OCI-LY7 (cell line): Measurements from ENCODE around the gene L1TD1. TPM values are rescaled to one million over a fixed set of nuclear protein-coding genes. Genes with fewer than 3 reads are reported as not detected.

Experiments used
- BruUV-seq: library from RNA; stranded (reverse); fragments of 400-500 nt; replicated peaks from 2 replicates; lab custom pipeline; 2021; lab: Mats Ljungman, UMichigan
- CTCF ChIA-PET: fragments of 300-600 bp; sonication (Branson Sonifier 250); formaldehyde crosslinking; loops from one replicate; lab custom pipeline; 2022; ENCODE audit warnings: antibody characterized with exemption; ENCODE audit not compliant: unreplicated experiment; lab: Charles Lee
- POLR2A ChIA-PET: fragments of 300-600 bp; sonication (Branson Sonifier 250); formaldehyde crosslinking; loops from one replicate; lab custom pipeline; 2022; ENCODE audit warnings: antibody characterized with exemption; lab: Charles Lee
- DNase-seq: peaks from one replicate; pipeline ENCODE4 v3.0.0-alpha.2; 2015; ENCODE audit warnings: low spot score
- H2AFZ ChIP-seq: fragments of 200-600 bp; sonication (generic), shearing (Covaris generic); 2 replicates; pipeline ENCODE4 v1.6.1; 2014; ENCODE audit warnings: mild to moderate bottlenecking, antibody characterized with exemption, low read length, moderate library complexity
- H3K27ac ChIP-seq: fragments of 200-600 bp; sonication (generic); 2 replicates; pipeline ENCODE4 v1.5.1; 2014; ENCODE audit warnings: mixed run types, low read depth, mild to moderate bottlenecking, moderate library complexity, low read length, inconsistent platforms; ENCODE audit not compliant: poor library complexity, severe bottlenecking
- H3K36me3 ChIP-seq: fragments of 200-600 bp; sonication (generic); 2 replicates; pipeline ENCODE4 v1.6.1; 2014; ENCODE audit warnings: mild to moderate bottlenecking, antibody characterized with exemption, low read length, moderate library complexity, mixed read lengths; ENCODE audit not compliant: insufficient read depth
- H3K4me1 ChIP-seq: fragments of 200-600 bp; sonication (generic); 2 replicates; pipeline ENCODE4 v1.5.1; 2014; ENCODE audit warnings: mild to moderate bottlenecking, low read length; ENCODE audit not compliant: insufficient read depth, poor library complexity, severe bottlenecking
- H3K4me2 ChIP-seq: fragments of 200-600 bp; sonication (generic); 2 replicates; pipeline ENCODE4 v1.6.1; 2014; ENCODE audit warnings: mild to moderate bottlenecking, low read length
- H3K4me3 ChIP-seq: fragments of 200-600 bp; sonication (generic); 2 replicates; pipeline ENCODE4 v1.5.1; 2014; ENCODE audit warnings: mild to moderate bottlenecking, low read depth, low read length; ENCODE audit not compliant: poor library complexity, severe bottlenecking
- H3K79me2 ChIP-seq: fragments of 200-600 bp; sonication (generic); 2 replicates; pipeline ENCODE4 v1.6.1; 2016; ENCODE audit warnings: low read depth, mild to moderate bottlenecking, low read length, moderate library complexity, mixed read lengths; ENCODE audit not compliant: insufficient read depth
- H3K9me2 ChIP-seq: fragments of 200-600 bp; sonication (generic); 2 replicates; pipeline ENCODE4 v1.6.1; 2016; ENCODE audit warnings: mild to moderate bottlenecking, low read length, mixed read lengths; ENCODE audit not compliant: insufficient read depth
- H3K9me3 ChIP-seq: fragments of 200-600 bp; sonication (generic); 2 replicates; pipeline ENCODE4 v1.6.1; 2014; ENCODE audit warnings: mild to moderate bottlenecking, mixed run types, low read length, mixed read lengths
- H4K20me1 ChIP-seq: fragments of 200-600 bp; sonication (generic); 2 replicates; pipeline ENCODE4 v1.6.1; 2014; ENCODE audit warnings: mild to moderate bottlenecking, antibody characterized with exemption, low read length, moderate library complexity, mixed read lengths; ENCODE audit not compliant: insufficient read depth
- CTCF ChIP-seq: fragments of 200-600 bp; sonication (generic); conservative IDR thresholded peaks from 2 replicates; pipeline ENCODE4 v1.5.1; 2014; ENCODE audit warnings: mild to moderate bottlenecking, antibody characterized with exemption, low read length, moderate library complexity, mixed read lengths
- EZH2phosphoT487 ChIP-seq: fragments of 200-600 bp; sonication (generic); IDR thresholded peaks from 2 replicates; pipeline ENCODE4 v1.6.1; 2018; ENCODE audit warnings: low read depth, borderline replicate concordance, mild to moderate bottlenecking, mixed run types, antibody characterized with exemption, low read length, moderate library complexity, mixed read lengths
- intact Hi-C: fragments of 100-400 bp; cut with micrococcal nuclease; formaldehyde crosslinking; loops from one replicate; pipeline ENCODE4 v1.10.0; 2022; ENCODE audit not compliant: unreplicated experiment
- total RNA-seq, 2 experiments: library from RNA; depleted of rRNA in 1 of 2; stranded (reverse); fragments of >200 nt in 1 of 2; shearing (Covaris generic) in 1 of 2; gene quantifications; 2 replicates each; pipeline ENCODE4 v1.2.3, GENCODE V29; 2014 to 2022

The L1TD1 gene
- total RNA-seq, 2 experiments from 2014 or later: not detected

GRCh38 chr1:62198069-62198780, 3.6 kb downstream of the L1TD1 start:
- H3K9me2 ChIP-seq: no peaks in the 10 kb centered on the region
- no peak overlapping the region for H3K4me3 ChIP-seq
- no peak for DNase-seq
- H4K20me1 ChIP-seq: no peaks in the 10 kb centered on the region
- no peaks in the 10 kb centered on the region for H3K36me3 ChIP-seq
- ChIA-PET CTCF (no interaction called here), POLR2A (no interaction called here)
- H3K9me3 ChIP-seq: no peaks in the 10 kb centered on the region
- TF ChIP-seq CTCF (no peak), EZH2phosphoT487 (no peak)
- no peak overlapping the region for H2AFZ ChIP-seq
- no peak overlapping the region for H3K27ac ChIP-seq
- no TSS peak for BruUV-seq
- H3K4me2 ChIP-seq: no peak overlapping the region
- no peaks in the 10 kb centered on the region for H3K4me1 ChIP-seq
- intact Hi-C loops: no loop called here
- H3K79me2 ChIP-seq: no peaks in the 10 kb centered on the region

GRCh38 chr1:62198781-62199125, 4.1 kb downstream of the L1TD1 start:
- TF ChIP-seq EZH2phosphoT487 (no peak), CTCF (no peak)
- no peaks in the 10 kb centered on the region for H4K20me1 ChIP-seq
- H3K27ac ChIP-seq: no peak overlapping the region
- no peaks in the 10 kb centered on the region for H3K79me2 ChIP-seq
- H3K4me1 ChIP-seq: no peaks in the 10 kb centered on the region
- POLR2A ChIA-PET: no interaction called here
- H3K4me2 ChIP-seq: no peak overlapping the region
- intact Hi-C loops: no loop called here
- H3K9me3 ChIP-seq: no peaks in the 10 kb centered on the region
- no peak for DNase-seq
- H3K9me2 ChIP-seq: no peaks in the 10 kb centered on the region
- CTCF ChIA-PET: no interaction called here
- H3K4me3 ChIP-seq: no peak overlapping the region
- no peak overlapping the region for H2AFZ ChIP-seq
- no peaks in the 10 kb centered on the region for H3K36me3 ChIP-seq
- BruUV-seq: no TSS peak

- H3K9me2 ChIP-seq: no peaks in the 10 kb centered on the region
- H3K79me2 ChIP-seq: no peaks in the 10 kb centered on the region
- H3K4me3 ChIP-seq: no peak overlapping the region
- BruUV-seq: no TSS peak
- H3K27ac ChIP-seq: no peak overlapping the region
- H3K36me3 ChIP-seq: no peaks in the 10 kb centered on the region
- POLR2A ChIA-PET: no interaction called here
- no peak for TF ChIP-seq EZH2phosphoT487
- no peak for TF ChIP-seq CTCF
- H3K4me1 ChIP-seq: no peaks in the 10 kb centered on the region
- peaks cover 7% of the 10 kb centered on the region; the same call in 1 of the 2 replicates for H3K9me3 ChIP-seq
- H4K20me1 ChIP-seq: no peaks in the 10 kb centered on the region
- no peak overlapping the region for H3K4me2 ChIP-seq
- DNase-seq: no peak
- intact Hi-C loops: no loop called here
- CTCF ChIA-PET: no interaction called here
- no peak overlapping the region for H2AFZ ChIP-seq
Observed at GRCh38 chr1:62207187-62207586, 12.5 kb downstream of the L1TD1 start.
